ENCODE measurements around the gene AXIN2. TPM values are rescaled to one million over a fixed set of nuclear protein-coding genes. Genes with fewer than 3 reads are reported as not detected.

AXIN2 gene
- total and polyA plus RNA-seq, 7 donors = 6.0 to 16.1 (median 9.6) TPM

DNA sequence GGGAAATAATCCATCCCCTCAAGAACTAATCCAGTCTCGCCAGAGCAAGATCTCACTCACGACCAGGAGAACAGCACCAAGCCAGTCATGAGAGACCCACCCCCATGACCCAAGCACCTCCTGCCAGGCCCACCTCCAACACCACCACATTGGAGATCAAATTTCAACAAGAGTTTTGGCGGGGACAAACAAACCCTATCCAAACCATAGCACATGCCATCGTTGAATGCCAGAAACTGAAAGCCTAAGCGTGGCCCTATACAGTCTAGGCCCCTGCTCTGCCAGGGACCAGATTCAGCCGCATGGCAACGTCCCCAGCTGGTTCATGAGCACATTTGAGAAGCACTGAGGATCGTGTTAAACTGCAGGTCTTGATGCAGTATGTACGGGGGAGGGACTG, 57.3 kb downstream of the AXIN2 start:
- 85 to 93% methylated on average over 9 of the region's 9 CpGs for WGBS, 2 donors
- DNase-seq = no peak
- Histone ChIP-seq H3K36me3 (no peaks in the 10 kb centered on the region), H3K27ac (no peak overlapping the region), H3K4me3 (no peak overlapping the region), H3K4me1 (no peaks in the 10 kb centered on the region), H3K27me3 (no peaks in the 10 kb centered on the region), H3K9me3 (no peaks in the 10 kb centered on the region)
- no peak for TF ChIP-seq CTCF (IDR thresholded peaks at IDR 0.05)
- TF ChIP-seq POLR2AphosphoS5 (IDR thresholded peaks at IDR 0.05) = no peak
- TF ChIP-seq POLR2A (IDR thresholded peaks at IDR 0.05) = no peak
- no peak for TF ChIP-seq EP300 (IDR thresholded peaks at IDR 0.05)
- intact Hi-C loops (cut with DNase I) = no loop called here

DNA sequence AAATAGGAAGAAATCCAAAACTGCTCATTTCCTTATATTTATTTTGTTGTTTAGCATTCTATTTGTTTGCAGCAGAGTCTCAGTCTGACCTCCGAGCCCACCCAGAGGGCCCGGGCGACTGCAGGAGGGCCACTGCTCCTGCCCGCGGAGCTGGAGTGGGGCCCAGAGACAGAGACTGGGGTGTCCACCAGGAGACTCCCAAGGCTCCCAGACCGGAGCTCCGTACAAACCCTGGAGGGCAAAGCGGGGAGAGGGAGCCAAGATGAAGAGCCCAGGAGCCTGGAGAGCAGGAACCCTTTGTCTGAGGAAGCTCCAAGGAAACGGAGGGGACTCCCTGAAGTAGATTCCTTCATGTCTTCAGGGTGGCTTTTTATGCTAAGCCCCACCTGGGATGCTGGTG, 57.9 kb downstream of the AXIN2 start:
- Histone ChIP-seq H3K4me1 (no peaks in the 10 kb centered on the region), H3K27ac (no peak overlapping the region), H3K9me3 (no peaks in the 10 kb centered on the region), H3K4me3 (no peak overlapping the region), H3K27me3 (no peaks in the 10 kb centered on the region), H3K36me3 (no peaks in the 10 kb centered on the region)
- TF ChIP-seq POLR2AphosphoS5 (IDR thresholded peaks at IDR 0.05) = no peak
- TF ChIP-seq CTCF (IDR thresholded peaks at IDR 0.05) = no peak
- TF ChIP-seq EP300 (IDR thresholded peaks at IDR 0.05) = no peak
- no peak for TF ChIP-seq POLR2A (IDR thresholded peaks at IDR 0.05)
- intact Hi-C loops (cut with DNase I) = no loop called here
- WGBS, 2 donors = 92 to 95% methylated on average over 9 of the region's 9 CpGs
- DNase-seq = peak; percentile 30

GRCh38 chr17:65498816-65499215, 62.6 kb downstream of the AXIN2 start:
- WGBS, 2 donors = 87 to 88% methylated on average over 4 of the region's 4 CpGs
- Histone ChIP-seq H3K9me3 (no peaks in the 10 kb centered on the region), H3K27me3 (no peaks in the 10 kb centered on the region), H3K27ac (no peak overlapping the region), H3K4me1 (peaks cover 0 to 4% (median 0%) of the 10 kb centered on the region in 4 donors), H3K4me3 (no peak overlapping the region), H3K36me3 (no peaks in the 10 kb centered on the region)
- no peak for TF ChIP-seq CTCF (IDR thresholded peaks at IDR 0.05)
- no peak for TF ChIP-seq EP300 (IDR thresholded peaks at IDR 0.05)
- TF ChIP-seq POLR2A (IDR thresholded peaks at IDR 0.05) = no peak
- TF ChIP-seq POLR2AphosphoS5 (IDR thresholded peaks at IDR 0.05) = no peak
- no peak for DNase-seq
- intact Hi-C loops (cut with DNase I) = no loop called here

- H3K27ac ChIP-seq = no peak overlapping the region
- TF ChIP-seq CTCF (IDR thresholded peaks at IDR 0.05) (no peak), POLR2A (IDR thresholded peaks at IDR 0.05) (no peak), EP300 (IDR thresholded peaks at IDR 0.05) (no peak), POLR2AphosphoS5 (IDR thresholded peaks at IDR 0.05) (no peak)
- no peak for DNase-seq
- no peak overlapping the region for H3K4me3 ChIP-seq
- no peaks in the 10 kb centered on the region for H3K27me3 ChIP-seq
- WGBS, 2 donors = 90 to 96% methylated on average over 9 of the region's 9 CpGs
- no peaks in the 10 kb centered on the region for H3K36me3 ChIP-seq
- H3K4me1 ChIP-seq = peaks cover 0 to 4% (median 0%) of the 10 kb centered on the region in 4 donors
- intact Hi-C loops (cut with DNase I) = no loop called here
- no peaks in the 10 kb centered on the region for H3K9me3 ChIP-seq
Measured at GRCh38 chr17:65496801-65497200, 64.6 kb downstream of the AXIN2 start.

Measured in sigmoid colon (tissue), 7 donors.